GM20431 (cell line): ENCODE results near the gene DMRT1.
"Not testable (repeated sequence)": the region's sequence is repeated elsewhere in the genome, so short reads cannot be mapped to it uniquely, and the experiment has no call there.

Experiments used
- in situ Hi-C: fragments of 300-500 bp; cut with MseI, MboI; formaldehyde crosslinking; loops from one replicate; pipeline ENCODE4 v1.15.0; 2020; ENCODE audit warnings: low sequenced_read_pairs; ENCODE audit not compliant: unreplicated experiment

DMRT1 gene

GRCh38 chr9:913526-913925, 72.0 kb downstream of the DMRT1 start:
- in situ Hi-C loops = not testable (repeated sequence)

- in situ Hi-C loops = no loop called here
Measured at GRCh38 chr9:917730-918129, 76.2 kb downstream of the DMRT1 start.

GRCh38 chr9:920927-921326, 79.4 kb downstream of the DMRT1 start:
- in situ Hi-C loops = no loop called here

GRCh38 chr9:922171-922570, 80.7 kb downstream of the DMRT1 start:
- in situ Hi-C loops = no loop called here

- in situ Hi-C loops = no loop called here
Measured at GRCh38 chr9:922731-923130, 81.2 kb downstream of the DMRT1 start.

- in situ Hi-C loops = no loop called here
Measured at GRCh38 chr9:926976-927375, 85.5 kb downstream of the DMRT1 start.

- in situ Hi-C loops = no loop called here
Measured at GRCh38 chr9:928363-929042, 87.0 kb downstream of the DMRT1 start.

GRCh38 chr9:929719-930118, 88.2 kb downstream of the DMRT1 start:
- in situ Hi-C loops = no loop called here

- in situ Hi-C loops = no loop called here
Measured at GRCh38 chr9:933356-933755, 91.9 kb downstream of the DMRT1 start.

GRCh38 chr9:935348-935965, 94.0 kb downstream of the DMRT1 start:
- in situ Hi-C loops = no loop called here

GRCh38 chr9:942805-943580, 101.5 kb downstream of the DMRT1 start:
- in situ Hi-C loops = no loop called here

- in situ Hi-C loops = no loop called here
Measured at GRCh38 chr9:947985-948384, 106.5 kb downstream of the DMRT1 start.

GRCh38 chr9:948497-948896, 107.0 kb downstream of the DMRT1 start:
- in situ Hi-C loops = no loop called here

GRCh38 chr9:950139-950538, 108.6 kb downstream of the DMRT1 start:
- in situ Hi-C loops = no loop called here

- in situ Hi-C loops = no loop called here
Measured at GRCh38 chr9:952546-952945, 111.0 kb downstream of the DMRT1 start.

- in situ Hi-C loops = no loop called here
Measured at GRCh38 chr9:959105-959504, 117.6 kb downstream of the DMRT1 start.

GRCh38 chr9:959914-960313, 118.4 kb downstream of the DMRT1 start:
- in situ Hi-C loops = no loop called here

GRCh38 chr9:962023-962422, 120.5 kb downstream of the DMRT1 start:
- in situ Hi-C loops = no loop called here

- in situ Hi-C loops = no loop called here
Measured at GRCh38 chr9:965497-965896, 124.0 kb downstream of the DMRT1 start.

GRCh38 chr9:966870-967269, 125.4 kb downstream of the DMRT1 start:
- in situ Hi-C loops = no loop called here

- in situ Hi-C loops = no loop called here
Measured at GRCh38 chr9:967436-967835, 125.9 kb downstream of the DMRT1 start.
